ENCODE results near the gene NHSL2.

NHSL2 gene

GRCh38 chrX:72110876-72111708, 200.4 kb downstream of the NHSL2 start:
- FAIRE-seq (no peak), DNase-seq (ENCODE audit: insufficient read length, low spot score) (no peak)
- TF ChIP-seq CTCF (IDR thresholded peaks at IDR 0.05; ENCODE audit: insufficient read depth, missing control alignments): no peak

DNA sequence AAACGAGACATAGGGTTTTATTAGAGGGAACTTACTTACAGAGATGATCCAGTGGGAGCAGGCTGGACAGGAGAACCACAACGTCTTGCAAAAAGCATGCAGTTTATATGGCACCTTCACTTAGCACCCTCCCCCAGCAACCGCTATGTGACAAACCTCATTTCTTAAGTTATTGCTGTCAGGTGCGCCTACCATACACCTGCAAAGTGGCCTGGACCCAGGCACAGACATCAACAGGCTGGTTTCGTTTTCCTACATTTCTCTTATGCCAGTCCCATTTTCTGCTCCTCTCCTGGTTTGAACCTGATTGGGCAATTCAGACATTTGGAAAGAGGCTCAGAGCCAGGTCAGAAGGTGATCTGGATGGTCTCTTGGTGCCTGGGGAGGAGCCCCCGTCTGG, 202.8 kb downstream of the NHSL2 start:
- FAIRE-seq (no peak), DNase-seq (ENCODE audit: insufficient read length, low spot score) (no peak)
- no peak for TF ChIP-seq CTCF (IDR thresholded peaks at IDR 0.05; ENCODE audit: insufficient read depth, missing control alignments)

- no peak for FAIRE-seq
- no peak for DNase-seq (ENCODE audit: insufficient read length, low spot score)
- no peak for TF ChIP-seq CTCF (IDR thresholded peaks at IDR 0.05; ENCODE audit: insufficient read depth, missing control alignments)
Measured at GRCh38 chrX:72114306-72114705, 203.7 kb downstream of the NHSL2 start.

DNA sequence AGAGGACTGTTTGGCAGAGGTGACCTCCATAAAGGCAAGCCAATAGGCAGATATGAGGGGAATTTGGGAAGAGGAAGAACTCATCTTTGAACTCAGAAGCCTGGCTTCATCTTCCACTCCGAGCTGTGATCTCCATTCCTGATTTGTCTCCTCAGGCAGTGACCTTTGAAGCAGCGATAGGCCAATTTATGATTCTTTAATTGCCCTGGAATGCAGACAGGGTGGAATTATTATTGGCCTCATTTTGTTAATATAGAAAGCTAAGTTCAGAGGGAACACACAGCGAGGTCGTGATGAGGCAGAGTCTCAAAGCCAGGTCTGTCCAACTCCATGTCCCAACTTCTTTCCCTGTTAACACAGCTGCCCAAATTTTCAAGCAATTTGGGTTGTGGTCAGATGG, 204.2 kb downstream of the NHSL2 start:
- peak; percentile 48 for FAIRE-seq
- DNase-seq (ENCODE audit: insufficient read length, low spot score): no peak
- no peak for TF ChIP-seq CTCF (IDR thresholded peaks at IDR 0.05; ENCODE audit: insufficient read depth, missing control alignments)

- DNase-seq (ENCODE audit: insufficient read length, low spot score): no peak
- TF ChIP-seq CTCF (IDR thresholded peaks at IDR 0.05; ENCODE audit: insufficient read depth, missing control alignments): no peak
- no peak for FAIRE-seq
Measured at GRCh38 chrX:72115380-72115779, 204.7 kb downstream of the NHSL2 start.

DNA sequence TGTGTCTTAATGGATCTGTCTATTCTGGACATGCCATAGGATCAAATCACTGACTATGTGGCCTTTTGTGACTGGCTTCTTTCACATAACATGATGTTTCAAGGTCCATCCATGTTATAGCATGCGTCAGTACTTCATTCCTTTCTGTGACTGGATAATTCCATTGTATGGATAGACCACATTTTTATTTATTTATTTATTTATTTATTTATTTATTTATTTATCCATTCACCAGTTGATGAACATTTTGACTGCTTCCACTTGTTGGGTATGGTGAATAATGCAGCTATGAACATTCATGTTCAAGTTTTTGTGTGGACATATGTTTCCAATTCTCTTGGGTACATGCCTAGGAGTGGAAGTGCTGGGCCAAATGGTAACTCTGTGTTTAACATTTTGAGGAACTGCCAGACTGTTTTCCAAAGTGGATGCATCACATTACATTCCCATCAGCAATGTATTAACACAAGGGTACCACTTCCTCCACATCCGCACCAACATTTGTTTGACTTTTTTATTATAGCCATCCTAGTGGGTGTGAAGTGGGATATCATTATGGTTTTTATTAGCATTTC, 207.1 kb downstream of the NHSL2 start:
- DNase-seq (ENCODE audit: insufficient read length, low spot score): no peak
- FAIRE-seq: no peak
- TF ChIP-seq CTCF (IDR thresholded peaks at IDR 0.05; ENCODE audit: insufficient read depth, missing control alignments): no peak

- DNase-seq (ENCODE audit: insufficient read length, low spot score) (no peak), FAIRE-seq (no peak)
- no peak for TF ChIP-seq CTCF (IDR thresholded peaks at IDR 0.05; ENCODE audit: insufficient read depth, missing control alignments)
Measured at GRCh38 chrX:72120837-72121236, 210.2 kb downstream of the NHSL2 start.
